WTC11 (cell line): Measurements from ENCODE around the gene RAP1GDS1.

Experiments used
- ELF4 ChIP-seq: sonication (generic); formaldehyde crosslinking; IDR thresholded peaks from 2 replicates; pipeline ENCODE4 v1.8.1; 2022; ENCODE audit warnings: low read depth, mild to moderate bottlenecking, moderate library complexity, missing genetic modification reagents
- TF ChIP-seq, protein P1 (sequence below): sonication (generic); formaldehyde crosslinking; IDR thresholded peaks from 2 replicates; pipeline ENCODE4 v1.8.0; 2022; ENCODE audit warnings: mild to moderate bottlenecking, missing genetic modification reagents
- TF ChIP-seq, protein P2 (sequence below): fragments of 200-600 bp; IDR thresholded peaks from 2 replicates; pipeline ENCODE4 v1.8.0; 2022; ENCODE audit warnings: antibody characterized with exemption

DNA sequence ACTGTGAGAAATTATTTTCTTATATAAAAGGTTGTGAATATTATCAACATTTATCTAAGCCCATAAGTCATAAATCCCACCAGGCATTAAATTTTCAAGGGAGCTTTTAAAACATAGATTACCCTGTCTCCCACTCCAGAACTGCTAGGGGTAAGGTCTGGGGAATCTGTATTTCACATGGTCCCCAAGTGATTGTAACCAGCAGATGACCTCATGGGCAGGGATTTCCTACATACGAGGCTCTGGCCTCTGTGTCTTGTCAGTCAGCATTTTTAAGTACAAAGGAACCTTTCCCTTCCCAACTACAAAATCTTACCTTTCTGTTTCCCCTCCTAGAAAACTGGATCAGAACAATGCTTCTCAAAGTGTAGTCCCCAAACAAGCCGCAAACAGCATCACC is 208.6 kb downstream of the RAP1GDS1 start:
- TF ChIP-seq, protein P1, sequence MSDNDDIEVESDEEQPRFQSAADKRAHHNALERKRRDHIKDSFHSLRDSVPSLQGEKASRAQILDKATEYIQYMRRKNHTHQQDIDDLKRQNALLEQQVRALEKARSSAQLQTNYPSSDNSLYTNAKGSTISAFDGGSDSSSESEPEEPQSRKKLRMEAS: no peak
- no peak for TF ChIP-seq ELF4 (CRISPR knock-in tag)
- TF ChIP-seq, protein P2, sequence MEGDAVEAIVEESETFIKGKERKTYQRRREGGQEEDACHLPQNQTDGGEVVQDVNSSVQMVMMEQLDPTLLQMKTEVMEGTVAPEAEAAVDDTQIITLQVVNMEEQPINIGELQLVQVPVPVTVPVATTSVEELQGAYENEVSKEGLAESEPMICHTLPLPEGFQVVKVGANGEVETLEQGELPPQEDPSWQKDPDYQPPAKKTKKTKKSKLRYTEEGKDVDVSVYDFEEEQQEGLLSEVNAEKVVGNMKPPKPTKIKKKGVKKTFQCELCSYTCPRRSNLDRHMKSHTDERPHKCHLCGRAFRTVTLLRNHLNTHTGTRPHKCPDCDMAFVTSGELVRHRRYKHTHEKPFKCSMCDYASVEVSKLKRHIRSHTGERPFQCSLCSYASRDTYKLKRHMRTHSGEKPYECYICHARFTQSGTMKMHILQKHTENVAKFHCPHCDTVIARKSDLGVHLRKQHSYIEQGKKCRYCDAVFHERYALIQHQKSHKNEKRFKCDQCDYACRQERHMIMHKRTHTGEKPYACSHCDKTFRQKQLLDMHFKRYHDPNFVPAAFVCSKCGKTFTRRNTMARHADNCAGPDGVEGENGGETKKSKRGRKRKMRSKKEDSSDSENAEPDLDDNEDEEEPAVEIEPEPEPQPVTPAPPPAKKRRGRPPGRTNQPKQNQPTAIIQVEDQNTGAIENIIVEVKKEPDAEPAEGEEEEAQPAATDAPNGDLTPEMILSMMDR: no peak
